SK-N-SH treated with all-trans-retinoic acid at 6 μM for 48 hours (cell line): ENCODE results near the gene UNC13B.
"Not testable (repeated sequence)": the region's sequence is repeated elsewhere in the genome, so short reads cannot be mapped to it uniquely, and the experiment has no call there.

Experiments used
- ATAC-seq: fragments of 200-7000 bp; cut with Tn5 transposase; 3 replicates; pipeline ENCODE4 v1.9.1; 2020; ENCODE audit warnings: mild to moderate bottlenecking, moderate library complexity
- ARNTL ChIP-seq: fragments of 450-650 bp; formaldehyde crosslinking; IDR thresholded peaks from 2 replicates; pipeline ENCODE4 v1.5.0; 2020; ENCODE audit warnings: low read depth, mild to moderate bottlenecking, moderate library complexity, borderline replicate concordance
- BACH2 ChIP-seq: fragments of 250-450 bp; sonication (Bioruptor Pico); IDR thresholded peaks from 2 replicates; pipeline ENCODE4 v1.9.0; 2021; ENCODE audit warnings: mild to moderate bottlenecking, borderline replicate concordance
- CSDC2 ChIP-seq: fragments of 250-450 bp; sonication (Bioruptor Pico); IDR thresholded peaks from 2 replicates; pipeline ENCODE4 v1.5.0; 2020; ENCODE audit warnings: mild to moderate bottlenecking, moderate library complexity
- ESRRG ChIP-seq: fragments of 250-450 bp; sonication (Bioruptor Pico); IDR thresholded peaks from 2 replicates; pipeline ENCODE4 v1.6.1; 2021; ENCODE audit warnings: mild to moderate bottlenecking
- GLIS3 ChIP-seq: fragments of 250-450 bp; sonication (Bioruptor Pico); IDR thresholded peaks from 2 replicates; pipeline ENCODE4 v1.5.0; 2020; ENCODE audit warnings: mild to moderate bottlenecking, moderate library complexity
- ISL1 ChIP-seq: fragments of 250-450 bp; sonication (Bioruptor Pico); IDR thresholded peaks from 2 replicates; pipeline ENCODE4 v2.1.2; 2022; ENCODE audit warnings: mild to moderate bottlenecking, moderate library complexity
- RARB ChIP-seq: fragments of 250-450 bp; sonication (Bioruptor Pico); IDR thresholded peaks from 2 replicates; pipeline ENCODE4 v1.8.0; 2021; ENCODE audit warnings: mild to moderate bottlenecking, moderate library complexity
- SNAI2 ChIP-seq: fragments of 250-450 bp; sonication (Bioruptor Pico); IDR thresholded peaks from 2 replicates; pipeline ENCODE4 v1.5.0; 2020; ENCODE audit warnings: mild to moderate bottlenecking, moderate library complexity
- TCF4 ChIP-seq: fragments of 250-450 bp; sonication (Bioruptor Pico); IDR thresholded peaks from 2 replicates; pipeline ENCODE4 v1.8.0; 2021; ENCODE audit warnings: mild to moderate bottlenecking, moderate library complexity, borderline replicate concordance
- TOX ChIP-seq: fragments of 250-450 bp; sonication (Bioruptor Pico); IDR thresholded peaks from 2 replicates; pipeline ENCODE4 v1.8.0; 2021; ENCODE audit warnings: mild to moderate bottlenecking, moderate library complexity, borderline replicate concordance
- ZC3H10 ChIP-seq: fragments of 250-450 bp; sonication (Bioruptor Pico); IDR thresholded peaks from 2 replicates; pipeline ENCODE4 v1.5.1; 2021; ENCODE audit warnings: mild to moderate bottlenecking, moderate library complexity
- ZFP3 ChIP-seq: fragments of 250-450 bp; sonication (Bioruptor Pico); IDR thresholded peaks from 2 replicates; pipeline ENCODE4 v1.5.0; 2020; ENCODE audit warnings: mild to moderate bottlenecking, moderate library complexity
- ZFP30 ChIP-seq: fragments of 450-650 bp; formaldehyde crosslinking; IDR thresholded peaks from 2 replicates; pipeline ENCODE4 v1.5.0; 2022; ENCODE audit warnings: mild to moderate bottlenecking, moderate library complexity
- ZNF8 ChIP-seq: fragments of 450-650 bp; formaldehyde crosslinking; IDR thresholded peaks from 2 replicates; pipeline ENCODE4 v1.5.0; 2020; ENCODE audit warnings: mild to moderate bottlenecking, moderate library complexity
- TF ChIP-seq, protein P1 (sequence below): fragments of 250-450 bp; sonication (Bioruptor Pico); IDR thresholded peaks from 2 replicates; pipeline ENCODE4 v1.5.1; 2021; ENCODE audit warnings: mild to moderate bottlenecking, moderate library complexity
- TF ChIP-seq, protein P2 (sequence below): fragments of 250-450 bp; sonication (Bioruptor Pico); IDR thresholded peaks from 2 replicates; pipeline ENCODE4 v1.8.0; 2021; ENCODE audit warnings: low read depth, mild to moderate bottlenecking, moderate library complexity, borderline replicate concordance
- TF ChIP-seq, protein P3 (sequence below): fragments of 250-450 bp; sonication (Bioruptor Pico); IDR thresholded peaks from 2 replicates; pipeline ENCODE4 v1.5.1; 2020; ENCODE audit warnings: low read depth, mild to moderate bottlenecking, moderate library complexity
- TF ChIP-seq, protein P4 (sequence below): fragments of 250-450 bp; sonication (Bioruptor Pico); IDR thresholded peaks from 2 replicates; pipeline ENCODE4 v1.8.0; 2020; ENCODE audit warnings: mild to moderate bottlenecking, moderate library complexity, borderline replicate concordance
- TF ChIP-seq, protein P5 (sequence below): fragments of 250-450 bp; sonication (Bioruptor Pico); IDR thresholded peaks from 2 replicates; pipeline ENCODE4 v1.5.0; 2020; ENCODE audit warnings: mild to moderate bottlenecking, moderate library complexity

UNC13B gene

DNA sequence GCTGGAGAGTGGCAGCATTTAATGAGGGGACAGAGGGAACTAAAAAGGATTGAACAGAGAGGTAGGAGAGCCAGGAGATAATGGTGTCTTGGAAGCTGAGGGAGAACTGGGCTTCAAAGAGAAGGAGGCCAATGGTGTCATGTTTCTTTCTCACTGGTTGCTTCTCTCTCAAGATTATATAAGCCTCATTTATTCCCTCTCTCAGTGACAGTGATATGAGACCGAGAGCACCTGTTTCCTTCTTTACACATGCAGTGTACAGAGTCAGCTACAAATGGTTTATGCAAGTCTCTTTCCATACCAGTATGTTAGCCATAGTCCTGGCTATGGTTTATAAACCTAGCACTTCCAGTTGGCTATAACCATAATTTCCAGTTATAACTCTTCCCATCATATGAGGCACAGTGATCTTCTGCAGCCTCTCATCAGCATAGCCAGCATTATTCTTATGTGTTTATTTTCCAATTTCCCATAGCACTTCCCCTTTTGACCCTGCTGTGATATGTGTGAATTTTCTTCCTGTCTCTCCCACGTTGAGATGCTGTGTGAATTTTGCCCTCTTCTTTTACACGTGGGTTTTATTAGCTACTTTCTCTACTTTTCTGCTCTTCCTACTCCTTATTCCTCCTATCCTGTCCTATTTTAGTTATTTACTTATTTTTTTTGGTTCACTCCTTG, 71.2 kb downstream of the UNC13B start:
- ATAC-seq = no peak

DNA sequence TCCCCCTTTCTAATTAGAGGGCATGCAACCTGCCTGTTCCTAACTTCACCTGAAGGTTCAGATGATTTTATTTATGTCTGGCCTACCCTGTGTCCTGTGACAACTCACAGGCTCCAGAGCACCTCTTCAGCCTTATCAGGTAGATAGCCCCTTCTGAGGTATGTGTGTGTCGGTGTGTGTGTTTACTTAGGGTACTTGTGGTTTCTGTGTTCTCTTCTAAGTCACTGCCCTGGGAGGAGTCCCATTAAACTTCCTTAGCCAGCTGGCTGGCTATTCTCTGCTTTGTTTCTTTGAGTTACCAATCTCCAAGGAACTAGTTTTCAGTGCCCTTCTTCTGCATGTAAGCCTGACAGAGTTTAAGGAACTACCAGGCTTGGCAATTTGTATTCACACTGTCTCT, 74.9 kb downstream of the UNC13B start:
- no peak for ATAC-seq
- TF ChIP-seq ZC3H10 (CRISPR knock-in tag) (no peak), ZFP30 (CRISPR knock-in tag) (no peak), SNAI2 (CRISPR knock-in tag) (no peak), ZFP3 (no peak), TCF4 (CRISPR knock-in tag) (no peak), GLIS3 (CRISPR knock-in tag) (no peak), ISL1 (CRISPR knock-in tag) (no peak), ARNTL (CRISPR knock-in tag) (no peak), ZNF8 (CRISPR knock-in tag) (no peak)
- TF ChIP-seq, protein P1, sequence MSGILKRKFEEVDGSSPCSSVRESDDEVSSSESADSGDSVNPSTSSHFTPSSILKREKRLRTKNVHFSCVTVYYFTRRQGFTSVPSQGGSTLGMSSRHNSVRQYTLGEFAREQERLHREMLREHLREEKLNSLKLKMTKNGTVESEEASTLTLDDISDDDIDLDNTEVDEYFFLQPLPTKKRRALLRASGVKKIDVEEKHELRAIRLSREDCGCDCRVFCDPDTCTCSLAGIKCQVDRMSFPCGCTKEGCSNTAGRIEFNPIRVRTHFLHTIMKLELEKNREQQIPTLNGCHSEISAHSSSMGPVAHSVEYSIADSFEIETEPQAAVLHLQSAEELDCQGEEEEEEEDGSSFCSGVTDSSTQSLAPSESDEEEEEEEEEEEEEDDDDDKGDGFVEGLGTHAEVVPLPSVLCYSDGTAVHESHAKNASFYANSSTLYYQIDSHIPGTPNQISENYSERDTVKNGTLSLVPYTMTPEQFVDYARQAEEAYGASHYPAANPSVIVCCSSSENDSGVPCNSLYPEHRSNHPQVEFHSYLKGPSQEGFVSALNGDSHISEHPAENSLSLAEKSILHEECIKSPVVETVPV = no peak
- TF ChIP-seq, protein P2, sequence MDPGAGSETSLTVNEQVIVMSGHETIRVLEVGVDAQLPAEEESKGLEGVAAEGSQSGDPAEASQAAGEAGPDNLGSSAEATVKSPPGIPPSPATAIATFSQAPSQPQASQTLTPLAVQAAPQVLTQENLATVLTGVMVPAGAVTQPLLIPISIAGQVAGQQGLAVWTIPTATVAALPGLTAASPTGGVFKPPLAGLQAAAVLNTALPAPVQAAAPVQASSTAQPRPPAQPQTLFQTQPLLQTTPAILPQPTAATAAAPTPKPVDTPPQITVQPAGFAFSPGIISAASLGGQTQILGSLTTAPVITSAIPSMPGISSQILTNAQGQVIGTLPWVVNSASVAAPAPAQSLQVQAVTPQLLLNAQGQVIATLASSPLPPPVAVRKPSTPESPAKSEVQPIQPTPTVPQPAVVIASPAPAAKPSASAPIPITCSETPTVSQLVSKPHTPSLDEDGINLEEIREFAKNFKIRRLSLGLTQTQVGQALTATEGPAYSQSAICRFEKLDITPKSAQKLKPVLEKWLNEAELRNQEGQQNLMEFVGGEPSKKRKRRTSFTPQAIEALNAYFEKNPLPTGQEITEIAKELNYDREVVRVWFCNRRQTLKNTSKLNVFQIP (CRISPR knock-in tag) = no peak
- TF ChIP-seq, protein P3, sequence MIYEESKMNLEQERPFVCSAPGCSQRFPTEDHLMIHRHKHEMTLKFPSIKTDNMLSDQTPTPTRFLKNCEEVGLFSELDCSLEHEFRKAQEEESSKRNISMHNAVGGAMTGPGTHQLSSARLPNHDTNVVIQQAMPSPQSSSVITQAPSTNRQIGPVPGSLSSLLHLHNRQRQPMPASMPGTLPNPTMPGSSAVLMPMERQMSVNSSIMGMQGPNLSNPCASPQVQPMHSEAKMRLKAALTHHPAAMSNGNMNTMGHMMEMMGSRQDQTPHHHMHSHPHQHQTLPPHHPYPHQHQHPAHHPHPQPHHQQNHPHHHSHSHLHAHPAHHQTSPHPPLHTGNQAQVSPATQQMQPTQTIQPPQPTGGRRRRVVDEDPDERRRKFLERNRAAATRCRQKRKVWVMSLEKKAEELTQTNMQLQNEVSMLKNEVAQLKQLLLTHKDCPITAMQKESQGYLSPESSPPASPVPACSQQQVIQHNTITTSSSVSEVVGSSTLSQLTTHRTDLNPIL (CRISPR knock-in tag) = no peak
- TF ChIP-seq, protein P4, sequence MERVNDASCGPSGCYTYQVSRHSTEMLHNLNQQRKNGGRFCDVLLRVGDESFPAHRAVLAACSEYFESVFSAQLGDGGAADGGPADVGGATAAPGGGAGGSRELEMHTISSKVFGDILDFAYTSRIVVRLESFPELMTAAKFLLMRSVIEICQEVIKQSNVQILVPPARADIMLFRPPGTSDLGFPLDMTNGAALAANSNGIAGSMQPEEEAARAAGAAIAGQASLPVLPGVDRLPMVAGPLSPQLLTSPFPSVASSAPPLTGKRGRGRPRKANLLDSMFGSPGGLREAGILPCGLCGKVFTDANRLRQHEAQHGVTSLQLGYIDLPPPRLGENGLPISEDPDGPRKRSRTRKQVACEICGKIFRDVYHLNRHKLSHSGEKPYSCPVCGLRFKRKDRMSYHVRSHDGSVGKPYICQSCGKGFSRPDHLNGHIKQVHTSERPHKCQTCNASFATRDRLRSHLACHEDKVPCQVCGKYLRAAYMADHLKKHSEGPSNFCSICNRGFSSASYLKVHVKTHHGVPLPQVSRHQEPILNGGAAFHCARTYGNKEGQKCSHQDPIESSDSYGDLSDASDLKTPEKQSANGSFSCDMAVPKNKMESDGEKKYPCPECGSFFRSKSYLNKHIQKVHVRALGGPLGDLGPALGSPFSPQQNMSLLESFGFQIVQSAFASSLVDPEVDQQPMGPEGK (CRISPR knock-in tag) = no peak

More for the DNA sequence above, 71.2 kb downstream of the UNC13B start:
- no peak for TF ChIP-seq GLIS3 (CRISPR knock-in tag)
- no peak for TF ChIP-seq SNAI2 (CRISPR knock-in tag)
- TF ChIP-seq ESRRG (CRISPR knock-in tag) = no peak
- no peak for TF ChIP-seq ZC3H10 (CRISPR knock-in tag)
- TF ChIP-seq, protein P2 (CRISPR knock-in tag) = no peak
- TF ChIP-seq, protein P5, sequence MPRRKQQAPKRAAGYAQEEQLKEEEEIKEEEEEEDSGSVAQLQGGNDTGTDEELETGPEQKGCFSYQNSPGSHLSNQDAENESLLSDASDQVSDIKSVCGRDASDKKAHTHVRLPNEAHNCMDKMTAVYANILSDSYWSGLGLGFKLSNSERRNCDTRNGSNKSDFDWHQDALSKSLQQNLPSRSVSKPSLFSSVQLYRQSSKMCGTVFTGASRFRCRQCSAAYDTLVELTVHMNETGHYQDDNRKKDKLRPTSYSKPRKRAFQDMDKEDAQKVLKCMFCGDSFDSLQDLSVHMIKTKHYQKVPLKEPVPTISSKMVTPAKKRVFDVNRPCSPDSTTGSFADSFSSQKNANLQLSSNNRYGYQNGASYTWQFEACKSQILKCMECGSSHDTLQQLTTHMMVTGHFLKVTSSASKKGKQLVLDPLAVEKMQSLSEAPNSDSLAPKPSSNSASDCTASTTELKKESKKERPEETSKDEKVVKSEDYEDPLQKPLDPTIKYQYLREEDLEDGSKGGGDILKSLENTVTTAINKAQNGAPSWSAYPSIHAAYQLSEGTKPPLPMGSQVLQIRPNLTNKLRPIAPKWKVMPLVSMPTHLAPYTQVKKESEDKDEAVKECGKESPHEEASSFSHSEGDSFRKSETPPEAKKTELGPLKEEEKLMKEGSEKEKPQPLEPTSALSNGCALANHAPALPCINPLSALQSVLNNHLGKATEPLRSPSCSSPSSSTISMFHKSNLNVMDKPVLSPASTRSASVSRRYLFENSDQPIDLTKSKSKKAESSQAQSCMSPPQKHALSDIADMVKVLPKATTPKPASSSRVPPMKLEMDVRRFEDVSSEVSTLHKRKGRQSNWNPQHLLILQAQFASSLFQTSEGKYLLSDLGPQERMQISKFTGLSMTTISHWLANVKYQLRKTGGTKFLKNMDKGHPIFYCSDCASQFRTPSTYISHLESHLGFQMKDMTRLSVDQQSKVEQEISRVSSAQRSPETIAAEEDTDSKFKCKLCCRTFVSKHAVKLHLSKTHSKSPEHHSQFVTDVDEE (CRISPR knock-in tag) = no peak
- no peak for TF ChIP-seq TOX (CRISPR knock-in tag)

DNA sequence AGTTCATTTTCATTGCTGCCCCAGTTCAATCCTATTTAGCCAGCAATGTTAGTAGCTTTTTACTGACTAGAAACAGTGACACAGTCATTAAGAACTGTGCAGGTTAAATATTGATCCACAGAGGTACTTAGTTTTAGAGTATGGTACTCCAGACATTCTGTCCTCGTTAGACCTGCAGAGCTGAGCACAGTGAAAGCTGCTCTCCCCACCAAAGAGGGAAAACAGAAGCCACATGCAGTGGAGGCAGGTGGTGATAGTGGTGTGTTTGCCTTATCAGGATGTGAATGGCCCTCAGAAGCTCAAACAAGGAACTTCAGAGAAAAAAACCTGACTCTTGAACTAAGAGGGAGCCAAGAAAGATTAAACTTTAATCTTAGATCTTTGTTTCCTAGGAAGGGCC, 75.5 kb downstream of the UNC13B start:
- TF ChIP-seq, protein P5 (CRISPR knock-in tag) = no peak
- TF ChIP-seq TCF4 (CRISPR knock-in tag) = no peak
- no peak for TF ChIP-seq ZFP3
- TF ChIP-seq CSDC2 (CRISPR knock-in tag) = no peak
- no peak for TF ChIP-seq RARB
- TF ChIP-seq BACH2 = no peak
- TF ChIP-seq ZFP30 (CRISPR knock-in tag) = no peak
- TF ChIP-seq ISL1 (CRISPR knock-in tag) = no peak
- no peak for TF ChIP-seq GLIS3 (CRISPR knock-in tag)
- TF ChIP-seq ZC3H10 (CRISPR knock-in tag) = no peak
- no peak for TF ChIP-seq ZNF8 (CRISPR knock-in tag)

DNA sequence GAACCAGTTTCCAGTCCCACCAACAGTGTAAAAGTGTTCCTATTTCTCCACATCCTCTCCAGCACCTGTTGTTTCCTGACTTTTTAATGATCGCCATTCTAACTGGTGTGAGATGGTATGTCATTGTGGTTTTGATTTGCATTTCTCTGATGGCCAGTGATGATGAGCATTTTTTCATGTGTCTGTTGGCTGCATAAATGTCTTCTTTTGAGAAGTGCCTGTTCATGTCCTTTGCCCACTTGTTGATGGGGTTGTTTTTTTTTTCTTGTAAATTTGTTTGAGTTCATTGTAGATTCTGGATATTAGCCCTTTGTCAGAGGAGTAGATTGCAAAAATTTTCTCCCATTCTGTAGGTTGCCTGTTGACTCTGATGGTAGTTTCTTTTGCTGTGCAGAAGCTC, 84.1 kb downstream of the UNC13B start:
- not testable (repeated sequence) for ATAC-seq

More for the DNA sequence above, 75.5 kb downstream of the UNC13B start:
- no peak for ATAC-seq
